Epithelial cell of esophagus (primary cell): ENCODE results near the gene DHX34.

Experiments used
- DNase-seq: peaks from one replicate; pipeline ENCODE4 v3.0.0; 2010; ENCODE audit warnings: low read depth
- H3K4me3 ChIP-seq: 2 replicates; pipeline ENCODE4 v1.5.1; 2011; ENCODE audit warnings: mild to moderate bottlenecking, low read length, control low read depth
- CTCF ChIP-seq: IDR thresholded peaks from 2 replicates; pipeline ENCODE4 v1.5.1; 2011; ENCODE audit warnings: low read depth, mild to moderate bottlenecking, low read length, control low read depth, inconsistent platforms; ENCODE audit not compliant: insufficient read depth; ENCODE audit errors: missing control alignments

DHX34 gene

DNA sequence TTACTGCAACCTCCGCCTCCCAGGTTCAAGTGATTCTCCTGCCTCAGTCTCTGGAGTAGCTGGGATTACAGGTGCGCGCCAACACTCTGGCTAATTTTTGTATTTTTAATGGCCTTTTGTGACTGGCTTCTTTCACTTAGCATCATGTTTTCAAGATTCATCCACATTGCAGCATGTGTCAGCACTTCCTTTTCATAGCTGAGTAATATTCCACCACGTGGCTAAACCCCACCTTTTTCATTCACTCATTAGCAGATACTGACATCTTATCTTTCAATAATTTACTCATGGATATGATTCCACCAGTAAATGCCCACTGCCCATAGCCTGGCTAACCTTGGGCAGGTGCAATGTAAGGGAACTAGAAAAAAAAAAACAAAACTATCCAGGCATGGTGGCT, 32.6 kb upstream of the DHX34 start:
- no peak for TF ChIP-seq CTCF
- H3K4me3 ChIP-seq, result no peak overlapping the region
- DNase-seq, result no peak

- no peak for DNase-seq
- no peak overlapping the region for H3K4me3 ChIP-seq
- TF ChIP-seq CTCF, result no peak
Observed at GRCh38 chr19:47319923-47320871, 28.9 kb upstream of the DHX34 start.

- no peak for TF ChIP-seq CTCF
- no peak overlapping the region for H3K4me3 ChIP-seq
- no peak for DNase-seq
Observed at GRCh38 chr19:47321630-47322029, 27.5 kb upstream of the DHX34 start.

DNA sequence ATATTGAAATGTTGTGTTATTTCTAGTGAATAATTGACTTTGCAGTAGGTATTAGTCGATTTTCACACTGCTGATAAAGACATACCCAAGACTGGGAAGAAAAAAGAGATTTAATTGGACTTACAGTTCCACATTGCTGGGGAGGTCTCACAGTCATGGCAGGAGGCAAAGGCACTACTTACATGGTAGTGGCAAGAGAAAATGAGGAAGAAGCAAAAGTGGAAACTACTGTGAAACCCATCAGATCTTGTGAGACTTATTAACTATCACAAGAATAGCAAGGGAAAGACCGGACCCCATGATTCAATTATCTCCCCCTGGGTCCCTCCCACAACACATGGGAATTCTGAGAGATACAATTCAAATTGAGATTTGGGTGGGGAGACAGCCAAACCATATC, 27.1 kb upstream of the DHX34 start:
- no peak for TF ChIP-seq CTCF
- DNase-seq, result no peak
- H3K4me3 ChIP-seq, result no peak overlapping the region

DNA sequence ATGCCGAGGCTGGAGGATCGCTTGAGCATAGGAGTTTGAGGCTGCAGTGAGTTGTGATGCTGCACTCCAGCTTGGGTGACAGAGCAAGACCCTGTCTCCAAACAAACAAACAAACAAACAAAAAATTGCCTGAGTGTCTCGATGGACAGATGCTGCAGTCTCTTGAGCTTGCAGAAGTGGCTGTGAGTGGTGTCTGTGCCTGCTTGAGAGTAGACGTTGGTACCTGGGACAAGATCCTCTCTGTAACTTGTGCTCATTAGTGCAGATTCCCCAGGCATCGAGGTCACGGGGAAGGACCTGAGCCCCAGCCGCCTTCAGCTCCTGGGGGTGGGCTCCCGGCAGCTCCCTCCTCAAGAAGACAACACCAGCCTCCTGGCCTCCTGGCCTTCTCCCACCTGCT, 25.7 kb upstream of the DHX34 start:
- no peak for TF ChIP-seq CTCF
- no peak for DNase-seq
- no peak overlapping the region for H3K4me3 ChIP-seq

DNA sequence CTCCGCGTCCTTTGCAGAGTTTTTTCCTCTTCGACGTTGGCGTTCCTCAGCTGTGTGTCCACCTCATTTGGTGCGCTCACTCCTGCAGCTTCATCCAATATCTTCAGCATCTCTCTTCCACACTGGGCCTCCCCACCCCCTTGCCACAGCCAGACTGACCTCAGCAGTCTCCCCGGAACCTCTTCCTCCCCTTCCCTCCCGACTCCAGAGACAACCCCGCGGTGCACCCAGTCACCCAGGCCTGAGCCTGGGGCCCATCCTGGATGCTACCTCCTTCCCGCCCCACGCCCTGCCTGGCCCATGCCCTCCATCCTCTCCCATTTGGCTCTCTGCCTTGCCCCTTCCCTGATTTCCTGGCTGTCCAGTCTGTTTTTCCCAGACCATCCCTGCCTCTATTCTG, 25.2 kb upstream of the DHX34 start:
- TF ChIP-seq CTCF, result no peak
- no peak for DNase-seq
- H3K4me3 ChIP-seq, result no peak overlapping the region

DNA sequence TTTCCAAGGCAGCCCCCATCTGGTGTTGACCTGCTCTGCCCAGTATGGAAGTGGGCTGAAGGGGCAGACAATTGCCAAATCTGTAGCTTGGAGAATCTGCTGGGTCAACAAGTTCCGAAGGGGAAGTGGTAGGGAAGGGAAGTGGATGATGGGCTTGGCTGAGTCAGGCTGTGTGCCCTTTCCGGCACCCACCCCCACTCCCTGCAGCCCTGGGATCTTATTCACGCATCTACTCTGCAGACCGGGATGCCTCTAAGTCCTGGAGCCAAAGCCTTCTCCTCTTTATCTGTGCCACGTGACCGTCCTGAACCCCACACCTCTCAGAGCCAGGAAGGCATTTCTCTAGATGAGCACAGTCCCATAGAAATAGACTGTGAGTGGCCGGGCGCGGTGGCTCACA, 24.6 kb upstream of the DHX34 start:
- TF ChIP-seq CTCF, result no peak
- no peak for DNase-seq
- no peak overlapping the region for H3K4me3 ChIP-seq
